Bronchial epithelial cell (primary cell): Measurements from ENCODE around the gene PRKAG2. TPM values are rescaled to one million over a fixed set of nuclear protein-coding genes. Genes with fewer than 3 reads are reported as not detected.

Experiments used
- DNase-seq: peaks from one replicate; pipeline ENCODE4 v3.0.0-alpha.2; 2010; ENCODE audit warnings: low read depth
- FAIRE-seq: peaks from 2 replicates; lab custom pipeline; 2011; peaks lifted over from hg19 to GRCh38; lab: Jason Lieb, UNC
- H3K27me3 ChIP-seq: 2 replicates; pipeline ENCODE4 v1.5.1; 2011; ENCODE audit warnings: low read length; ENCODE audit not compliant: control insufficient read depth, insufficient read depth
- H3K36me3 ChIP-seq: 2 replicates; pipeline ENCODE4 v1.5.1; 2011; ENCODE audit warnings: low read length; ENCODE audit not compliant: control insufficient read depth, insufficient read depth
- H3K4me3 ChIP-seq: 2 replicates; pipeline ENCODE4 v1.5.1; 2011; ENCODE audit warnings: mild to moderate bottlenecking, low read depth, low read length, control low read depth
- CTCF ChIP-seq: IDR thresholded peaks from 2 replicates; pipeline ENCODE4 v1.5.1; 2011; ENCODE audit warnings: mild to moderate bottlenecking, moderate library complexity, low read length, control low read depth, inconsistent platforms; ENCODE audit not compliant: insufficient read depth, severe bottlenecking
- total RNA-seq: library from RNA; depleted of rRNA; stranded (reverse); fragments of >200 nt; gene quantifications from 2 replicates; pipeline ENCODE4 v1.2.1, GENCODE V29; 2014

The PRKAG2 gene
- total RNA-seq, 1 donor from 2014 or later, result 24.5 TPM

GRCh38 chr7:151837285-151838042 is 39.5 kb downstream of the PRKAG2 start:
- H3K4me3 ChIP-seq, result no peak overlapping the region
- no peaks in the 10 kb centered on the region for H3K36me3 ChIP-seq
- no peak for FAIRE-seq
- DNase-seq, result no peak
- H3K27me3 ChIP-seq, result no peaks in the 10 kb centered on the region
- TF ChIP-seq CTCF, result no peak

GRCh38 chr7:151836927-151837205 is 40.0 kb downstream of the PRKAG2 start:
- no peaks in the 10 kb centered on the region for H3K36me3 ChIP-seq
- H3K4me3 ChIP-seq, result no peak overlapping the region
- DNase-seq, result no peak
- no peak for FAIRE-seq
- H3K27me3 ChIP-seq, result no peaks in the 10 kb centered on the region
- TF ChIP-seq CTCF, result no peak

GRCh38 chr7:151836191-151836926 is 40.6 kb downstream of the PRKAG2 start:
- FAIRE-seq, result no peak
- no peak for TF ChIP-seq CTCF
- no peaks in the 10 kb centered on the region for H3K27me3 ChIP-seq

GRCh38 chr7:151835636-151836035 is 41.3 kb downstream of the PRKAG2 start:
- DNase-seq, result no peak
- FAIRE-seq, result no peak
- no peak for TF ChIP-seq CTCF
- no peaks in the 10 kb centered on the region for H3K27me3 ChIP-seq
- no peak overlapping the region for H3K4me3 ChIP-seq
- no peaks in the 10 kb centered on the region for H3K36me3 ChIP-seq

More at GRCh38 chr7:151836191-151836926, 40.6 kb downstream of the PRKAG2 start:
- Histone ChIP-seq H3K36me3 (no peaks in the 10 kb centered on the region), H3K4me3 (no peak overlapping the region)
- DNase-seq, result no peak

- Histone ChIP-seq H3K27me3 (no peaks in the 10 kb centered on the region), H3K36me3 (no peaks in the 10 kb centered on the region), H3K4me3 (no peak overlapping the region)
- FAIRE-seq (no peak), DNase-seq (no peak)
- TF ChIP-seq CTCF, result no peak
Observed at GRCh38 chr7:151834271-151835035, 42.5 kb downstream of the PRKAG2 start.
